Measurements from ENCODE around the gene MAPRE2. TPM values are rescaled to one million over a fixed set of nuclear protein-coding genes. Genes with fewer than 3 reads are reported as not detected.

The MAPRE2 gene
- total and polyA plus RNA-seq, 4 donors = 12.5 to 57.8 (median 19.8) TPM

- 96 to 98% methylated on average over 2 of the region's 2 CpGs for WGBS, 2 donors
- H3K9me3 ChIP-seq (ENCODE audit: control insufficient read depth in 4 of 4, insufficient read depth in 3 of 4, low read length in 3 of 4) = no peaks in the 10 kb centered on the region
- no peak overlapping the region for H3K4me3 ChIP-seq
- no peak overlapping the region for H3K27ac ChIP-seq (ENCODE audit: low read depth in 1 of 2, low read length in 1 of 2)
- ATAC-seq (ENCODE audit: insufficient read depth, low FRiP score) (no peak), DNase-seq (no peak)
- H3K9ac ChIP-seq (ENCODE audit: insufficient read depth in 1 of 2, low read length in 2 of 2) = no peak overlapping the region
- peaks cover 0 to 16% (median 0%) of the 10 kb centered on the region in 5 donors for H3K4me1 ChIP-seq (ENCODE audit: control insufficient read depth in 5 of 5, insufficient read depth in 5 of 5, low read length in 5 of 5)
- peaks cover 0 to 9% (median 3%) of the 10 kb centered on the region in 4 donors for H3K36me3 ChIP-seq (ENCODE audit: control insufficient read depth in 4 of 4, insufficient read depth in 4 of 4, low read length in 4 of 4)
- no peak for TF ChIP-seq CTCF (IDR thresholded peaks at IDR 0.05; ENCODE audit: control extremely low read depth, extremely low read depth)
- H3K27me3 ChIP-seq (ENCODE audit: control insufficient read depth in 3 of 3, insufficient read depth in 3 of 3, low read length in 2 of 3) = no peaks in the 10 kb centered on the region
These were observed 56.5 kb downstream of the MAPRE2 start for GRCh38 chr18:35097763-35098162.

- H3K4me1 ChIP-seq (ENCODE audit: control insufficient read depth in 5 of 5, insufficient read depth in 5 of 5, low read length in 5 of 5) = peaks cover 0 to 26% (median 0%) of the 10 kb centered on the region in 5 donors
- no peaks in the 10 kb centered on the region for H3K27me3 ChIP-seq (ENCODE audit: control insufficient read depth in 3 of 3, insufficient read depth in 3 of 3, low read length in 2 of 3)
- peak overlapping the region in 1 of 2 donors; percentile 2 for H3K27ac ChIP-seq (ENCODE audit: low read depth in 1 of 2, low read length in 1 of 2)
- no peak for DNase-seq
- H3K36me3 ChIP-seq (ENCODE audit: control insufficient read depth in 4 of 4, insufficient read depth in 4 of 4, low read length in 4 of 4) = peaks cover 0 to 13% (median 3%) of the 10 kb centered on the region in 4 donors
- H3K4me3 ChIP-seq = no peak overlapping the region
- H3K9me3 ChIP-seq (ENCODE audit: control insufficient read depth in 4 of 4, insufficient read depth in 3 of 4, low read length in 3 of 4) = no peaks in the 10 kb centered on the region
- ATAC-seq (ENCODE audit: insufficient read depth, low FRiP score) = no peak
- TF ChIP-seq CTCF (IDR thresholded peaks at IDR 0.05; ENCODE audit: control extremely low read depth, extremely low read depth) = no peak
- H3K9ac ChIP-seq (ENCODE audit: insufficient read depth in 1 of 2, low read length in 2 of 2) = no peak overlapping the region
These were observed 58.7 kb downstream of the MAPRE2 start for GRCh38 chr18:35099911-35100310.

GRCh38 chr18:35104391-35105051 lies 63.3 kb downstream of the MAPRE2 start:
- 80 to 89% methylated on average over 5 of the region's 5 CpGs for WGBS, 2 donors
- no peaks in the 10 kb centered on the region for H3K9me3 ChIP-seq (ENCODE audit: control insufficient read depth in 4 of 4, insufficient read depth in 3 of 4, low read length in 3 of 4)
- H3K4me1 ChIP-seq (ENCODE audit: control insufficient read depth in 5 of 5, insufficient read depth in 5 of 5, low read length in 5 of 5) = peaks cover 0 to 29% (median 0%) of the 10 kb centered on the region in 5 donors
- H3K27me3 ChIP-seq (ENCODE audit: control insufficient read depth in 3 of 3, insufficient read depth in 3 of 3, low read length in 2 of 3) = no peaks in the 10 kb centered on the region
- no peak overlapping the region for H3K4me3 ChIP-seq
- H3K36me3 ChIP-seq (ENCODE audit: control insufficient read depth in 4 of 4, insufficient read depth in 4 of 4, low read length in 4 of 4) = peaks cover 0 to 7% (median 0%) of the 10 kb centered on the region in 4 donors
- H3K9ac ChIP-seq (ENCODE audit: insufficient read depth in 1 of 2, low read length in 2 of 2) = no peak overlapping the region
- DNase-seq (no peak), ATAC-seq (ENCODE audit: insufficient read depth, low FRiP score) (no peak)
- TF ChIP-seq CTCF (IDR thresholded peaks at IDR 0.05; ENCODE audit: control extremely low read depth, extremely low read depth) = no peak
- H3K27ac ChIP-seq (ENCODE audit: low read depth in 1 of 2, low read length in 1 of 2) = no peak overlapping the region
